Right ventricle myocardium inferior (tissue), 1 donor: ENCODE data around the gene DRAM2. TPM values are rescaled to one million over a fixed set of nuclear protein-coding genes. Genes with fewer than 3 reads are reported as not detected.
"Not testable (repeated sequence)": the region's sequence is repeated elsewhere in the genome, so short reads cannot be mapped to it uniquely, and the experiment has no call there.

Source experiments
- ATAC-seq: fragments of 200-7000 bp; cut with Tn5 transposase; one replicate; pipeline ENCODE4 v1.9.1; 2020; ENCODE audit warnings: mild to moderate bottlenecking, moderate library complexity
- DNase-seq: peaks from one replicate; pipeline ENCODE4 v3.0.0; 2021; ENCODE audit errors: missing footprints
- intact Hi-C: fragments of 100-400 bp; cut with DNase I; formaldehyde crosslinking; loops from one replicate; pipeline ENCODE4 v1.11.0; 2022
- total RNA-seq: library from RNA; stranded (reverse); fragmentation: NEBNext Ultra II Directional; extraction: Animal tissue kit (Norgen Biotek cat#: 25700); gene quantifications from one replicate; pipeline ENCODE4 v1.2.1, GENCODE V29; 2021
- donor health status: DM: no; HTN: yes; CAD: no; lungs with severe emphysema.

Gene DRAM2
- total RNA-seq, 1 donor from 2014 or later: 37.1 TPM

GRCh38 chr1:111095421-111095820 lies 44.5 kb downstream of the DRAM2 start:
- DNase-seq, ATAC-seq, intact Hi-C loops: not testable (repeated sequence)

GRCh38 chr1:111089638-111090037 lies 50.3 kb downstream of the DRAM2 start:
- no peak for ATAC-seq
- intact Hi-C loops: no loop called here
- DNase-seq: no peak

- DNase-seq (no peak), ATAC-seq (no peak)
- intact Hi-C loops: no loop called here
Observed at GRCh38 chr1:111085676-111086075, 54.2 kb downstream of the DRAM2 start.

DNA sequence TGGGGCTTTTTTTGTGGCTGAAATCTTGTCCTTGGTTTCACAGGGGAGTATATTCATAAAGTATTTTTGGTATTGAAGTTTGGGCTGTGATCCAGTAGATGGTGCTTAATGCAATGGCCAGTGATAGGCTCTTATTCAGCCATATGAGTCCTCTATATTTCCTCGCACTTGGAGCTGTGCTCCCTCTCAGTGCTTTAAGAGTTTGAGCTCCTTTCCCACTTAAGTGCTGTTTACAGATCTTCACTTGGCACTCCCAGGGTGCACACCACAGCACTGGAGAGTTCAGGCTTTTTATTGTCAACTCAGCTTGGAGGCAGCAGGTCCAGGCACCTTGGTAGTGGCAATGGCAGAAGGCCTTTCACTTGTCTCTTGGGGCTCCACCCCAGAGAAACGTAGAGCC lies 54.9 kb downstream of the DRAM2 start:
- intact Hi-C loops: no loop called here
- no peak for ATAC-seq

DNA sequence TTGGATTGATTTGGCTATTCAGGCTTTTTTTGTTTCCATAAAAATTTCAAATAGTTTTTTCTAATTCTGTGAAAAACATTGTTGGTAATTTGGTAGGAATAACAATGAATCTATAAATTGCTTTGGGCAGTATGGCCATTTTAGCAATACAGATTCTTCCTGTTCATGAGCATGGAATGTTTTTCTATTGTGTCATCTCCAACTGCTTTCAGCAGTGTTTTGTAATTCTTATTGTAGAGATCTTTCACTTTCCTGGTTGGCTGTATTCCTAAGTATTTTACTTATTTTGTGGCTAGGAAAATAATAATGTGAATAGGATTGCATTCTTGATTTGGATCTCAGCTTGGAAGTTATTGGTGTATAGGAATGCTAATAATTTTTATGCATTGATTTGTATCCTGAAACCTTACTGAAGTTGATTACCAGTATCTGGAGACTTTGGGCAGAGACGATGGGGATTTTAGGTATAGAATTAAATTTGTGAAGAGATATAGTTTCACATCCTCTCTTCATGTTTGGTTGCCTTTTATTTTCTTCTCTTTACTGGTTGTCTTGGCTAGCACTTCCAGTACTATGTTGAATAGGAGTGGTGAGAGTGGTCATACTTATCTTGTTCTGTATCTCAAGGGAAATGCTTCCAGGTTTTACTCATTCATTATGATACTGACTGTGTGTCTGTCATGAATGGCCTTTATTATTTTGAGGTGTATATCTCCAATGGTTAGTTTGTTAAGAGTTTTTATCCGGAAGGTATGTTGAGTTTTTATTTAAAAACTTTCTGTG lies 57.3 kb downstream of the DRAM2 start:
- no peak for ATAC-seq
- intact Hi-C loops: no loop called here
- no peak for DNase-seq

More for the DNA sequence above, 54.9 kb downstream of the DRAM2 start:
- DNase-seq: no peak

DNA sequence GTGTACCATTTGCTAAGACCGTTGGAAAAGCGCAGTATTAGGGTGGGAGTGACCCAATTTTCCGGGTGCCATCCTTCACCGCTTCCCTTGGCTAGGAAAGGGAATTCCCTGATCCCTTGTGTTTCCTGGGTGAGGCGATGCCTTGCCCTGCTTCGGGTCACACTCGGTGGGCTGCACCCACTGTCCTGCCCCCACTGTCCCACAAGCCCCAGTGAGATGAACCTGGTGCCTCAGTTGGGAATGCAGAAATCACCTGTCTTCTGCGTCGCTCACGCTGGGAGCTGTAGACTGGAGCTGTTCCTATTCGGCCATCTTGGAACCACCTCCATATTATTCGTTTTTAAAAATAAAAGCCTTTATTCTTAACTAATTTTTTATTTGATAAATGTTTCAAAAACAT lies 60.6 kb downstream of the DRAM2 start:
- ATAC-seq, DNase-seq, intact Hi-C loops: not testable (repeated sequence)

- DNase-seq, intact Hi-C loops, ATAC-seq: not testable (repeated sequence)
Observed at GRCh38 chr1:111077312-111077711, 62.6 kb downstream of the DRAM2 start.

Other genes starting within 250 kb of the DRAM2 start
- gene LRIF1, start 176.2 kb downstream of the DRAM2 start, total RNA-seq: 17.4 TPM
- 15.5 TPM for gene CEPT1, start 130 bp upstream of the DRAM2 start, total RNA-seq
- 3.5 TPM for gene DENND2D, start 60.6 kb upstream of the DRAM2 start, total RNA-seq
- gene CHI3L2, start 87.6 kb upstream of the DRAM2 start, total RNA-seq: 7.5 TPM
- not detected for gene CHIA, start 150.8 kb upstream of the DRAM2 start, total RNA-seq